Umbilical cord (tissue), 2 donors: Measurements from ENCODE around the gene KLK10. TPM values are rescaled to one million over a fixed set of nuclear protein-coding genes. Genes with fewer than 3 reads are reported as not detected.

ENCODE experiments used
- DNase-seq: peaks from one replicate; pipeline ENCODE4 v3.0.0-alpha.2; 2015; ENCODE audit warnings: low spot score
- total RNA-seq: library from RNA; depleted of rRNA; stranded (reverse); fragments of >200 nt; gene quantifications from one replicate; pipeline ENCODE4 v1.2.3, GENCODE V29; 2014; ENCODE audit warnings: low replicate concordance; ENCODE audit not compliant: insufficient read depth

Gene KLK10
- total RNA-seq, 1 donor from 2014 or later = 0.24 TPM

GRCh38 chr19:51025809-51026553 lies 6.5 kb upstream of the KLK10 start:
- no peak for DNase-seq

DNA sequence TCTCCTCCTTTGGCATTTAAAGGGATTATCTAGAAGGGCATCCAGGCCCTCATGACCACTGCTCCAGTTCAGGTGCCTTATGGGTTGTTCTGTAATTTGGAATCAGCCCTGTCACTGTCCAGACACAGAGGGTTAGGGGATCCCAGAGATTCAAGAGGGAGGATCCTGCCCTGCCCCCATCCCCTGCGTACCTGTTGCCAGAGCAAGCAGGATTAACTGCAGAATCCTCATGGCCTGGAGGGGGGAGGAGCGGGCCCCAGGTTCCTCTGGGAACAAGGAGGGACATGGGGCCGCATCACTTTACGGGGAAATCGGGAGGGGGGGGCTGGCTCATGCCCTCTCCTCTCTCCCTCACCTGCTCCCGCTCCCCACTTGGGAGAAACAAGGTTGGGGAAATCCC lies 5.9 kb upstream of the KLK10 start:
- no peak for DNase-seq

GRCh38 chr19:51024924-51025323 lies 5.4 kb upstream of the KLK10 start:
- no peak for DNase-seq

GRCh38 chr19:51023946-51024345 lies 4.4 kb upstream of the KLK10 start:
- DNase-seq = no peak

- no peak for DNase-seq
Measured at GRCh38 chr19:51022526-51022925, 3.0 kb upstream of the KLK10 start.

DNA sequence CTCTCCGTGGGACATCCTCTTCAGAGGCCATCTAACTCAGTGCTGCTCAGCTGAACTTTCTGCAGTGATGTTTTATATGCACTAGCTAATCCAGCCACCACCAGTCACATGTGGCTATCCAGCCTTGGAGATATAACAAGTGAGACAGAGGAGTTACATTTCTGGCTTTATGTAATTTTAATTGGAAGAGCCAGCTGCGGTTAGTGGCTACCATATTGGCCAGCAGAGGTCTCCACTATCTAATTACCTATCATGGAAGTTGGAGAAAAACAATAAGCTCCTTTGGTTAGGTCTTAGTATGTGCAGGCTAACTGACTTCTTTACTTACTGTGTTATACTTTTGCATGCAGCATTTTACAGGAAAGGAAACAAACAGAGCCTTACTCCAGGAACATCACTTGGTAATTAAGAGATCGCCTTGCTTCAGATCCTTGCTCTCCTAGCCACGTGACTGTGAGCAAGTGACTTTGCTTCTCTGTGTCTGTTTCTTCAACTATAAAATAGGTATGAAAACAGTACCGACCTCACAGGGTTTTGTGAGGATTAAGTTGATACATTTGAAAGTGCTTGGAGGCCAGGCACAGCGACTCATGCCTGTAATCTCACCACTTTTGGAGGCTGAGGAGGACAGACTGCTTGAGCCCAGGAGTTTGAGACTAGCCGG lies 1.6 kb upstream of the KLK10 start:
- peak; percentile 52 for DNase-seq

DNA sequence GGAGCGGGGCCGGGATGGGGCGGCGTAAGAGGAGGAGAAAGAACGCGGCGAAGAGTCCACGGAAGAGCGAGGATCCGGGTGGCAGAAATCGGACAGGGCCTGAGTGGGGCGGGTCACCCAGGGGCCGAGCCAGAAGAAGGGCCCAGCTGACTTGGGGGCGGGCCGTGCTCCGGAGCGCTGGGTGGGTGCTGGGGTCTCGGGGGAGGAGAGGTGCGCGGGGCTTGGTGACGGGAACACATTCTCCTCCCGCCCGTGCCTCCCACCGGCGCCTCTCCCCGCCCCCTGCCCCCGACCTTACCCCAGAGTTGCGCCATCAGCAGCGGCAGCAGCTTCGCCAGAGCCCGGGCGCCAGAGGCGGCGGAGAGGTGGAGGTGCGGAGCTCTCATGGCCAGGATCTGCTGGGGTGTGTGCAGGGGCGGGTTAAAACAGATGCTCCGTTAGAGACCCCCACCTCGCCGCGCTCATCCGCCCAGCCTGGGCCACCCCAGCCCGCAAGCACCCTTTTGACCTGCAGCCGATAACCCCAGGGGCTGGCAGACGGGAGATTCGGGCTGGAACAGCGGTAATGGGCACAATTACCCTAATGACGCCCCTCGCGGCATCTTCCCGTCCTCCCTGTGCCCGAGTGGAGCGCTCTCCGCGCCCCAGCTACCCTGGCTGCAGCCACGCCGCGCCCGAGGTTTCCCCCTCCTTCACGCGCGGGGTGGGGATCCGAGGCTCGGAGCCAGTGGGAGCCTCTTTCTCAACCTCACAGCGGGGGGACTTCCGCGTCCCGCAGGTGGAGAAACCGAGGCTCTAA lies 565 bp downstream of the KLK10 start:
- DNase-seq = no peak

- DNase-seq = peak; percentile 18
Measured at GRCh38 chr19:51016798-51017683, 2.5 kb downstream of the KLK10 start.

DNA sequence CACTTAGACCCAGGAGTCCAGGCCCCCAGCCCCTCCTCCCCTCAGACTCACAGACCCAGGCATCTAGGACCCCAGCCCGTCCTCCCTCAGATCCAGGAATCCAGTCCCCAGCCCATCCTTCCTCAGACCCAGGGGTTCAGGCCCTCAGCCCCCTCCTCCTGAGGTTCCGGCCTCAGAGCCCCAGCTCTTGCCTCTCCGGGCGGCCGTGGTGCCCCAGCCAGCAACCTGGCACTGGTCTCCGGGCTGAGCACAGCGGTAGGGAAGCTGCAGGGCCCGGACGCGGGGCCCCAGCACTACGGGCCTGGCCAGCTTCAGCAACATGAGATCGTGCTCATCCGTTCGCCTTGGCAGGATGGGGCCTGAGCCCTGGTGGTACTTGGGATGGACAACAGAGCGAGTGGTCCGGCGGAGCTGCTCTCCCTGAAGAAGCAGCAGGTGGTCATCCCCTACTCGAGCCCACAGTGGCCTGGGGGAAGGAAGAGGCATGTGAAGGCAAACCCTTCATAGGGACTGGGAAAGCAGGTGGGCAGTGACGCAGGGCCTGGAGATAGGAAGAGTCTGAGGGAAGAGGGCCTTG lies 3.7 kb downstream of the KLK10 start:
- DNase-seq = no peak

GRCh38 chr19:51014242-51014641 lies 5.3 kb downstream of the KLK10 start:
- no peak for DNase-seq

DNA sequence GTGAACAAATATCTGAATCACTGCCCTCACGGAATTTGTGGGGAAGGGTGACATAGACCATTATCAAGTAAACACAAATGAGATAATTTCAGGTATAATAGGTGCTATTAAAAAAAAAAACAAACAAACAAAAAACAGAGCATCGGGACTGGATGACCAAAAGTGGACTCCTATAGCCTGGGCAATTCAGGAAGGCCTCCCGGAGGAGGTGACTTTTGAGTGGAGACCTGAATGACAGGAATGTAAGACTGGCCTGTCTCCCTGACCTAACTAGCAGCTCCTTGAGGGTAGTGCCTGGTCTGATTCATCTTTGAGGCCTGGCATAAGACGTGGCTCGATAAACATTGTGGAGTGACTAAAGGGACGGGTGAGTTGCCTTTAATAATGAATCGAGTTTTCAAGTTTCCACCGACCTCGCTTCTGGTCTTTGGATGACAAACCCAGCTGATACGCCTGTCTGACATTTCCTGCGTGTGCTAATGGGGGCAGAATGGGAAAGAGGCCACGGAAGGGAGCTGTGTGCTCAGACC lies 6.8 kb downstream of the KLK10 start:
- DNase-seq = no peak

- DNase-seq = no peak
Measured at GRCh38 chr19:51010066-51010795, 9.3 kb downstream of the KLK10 start.

DNA sequence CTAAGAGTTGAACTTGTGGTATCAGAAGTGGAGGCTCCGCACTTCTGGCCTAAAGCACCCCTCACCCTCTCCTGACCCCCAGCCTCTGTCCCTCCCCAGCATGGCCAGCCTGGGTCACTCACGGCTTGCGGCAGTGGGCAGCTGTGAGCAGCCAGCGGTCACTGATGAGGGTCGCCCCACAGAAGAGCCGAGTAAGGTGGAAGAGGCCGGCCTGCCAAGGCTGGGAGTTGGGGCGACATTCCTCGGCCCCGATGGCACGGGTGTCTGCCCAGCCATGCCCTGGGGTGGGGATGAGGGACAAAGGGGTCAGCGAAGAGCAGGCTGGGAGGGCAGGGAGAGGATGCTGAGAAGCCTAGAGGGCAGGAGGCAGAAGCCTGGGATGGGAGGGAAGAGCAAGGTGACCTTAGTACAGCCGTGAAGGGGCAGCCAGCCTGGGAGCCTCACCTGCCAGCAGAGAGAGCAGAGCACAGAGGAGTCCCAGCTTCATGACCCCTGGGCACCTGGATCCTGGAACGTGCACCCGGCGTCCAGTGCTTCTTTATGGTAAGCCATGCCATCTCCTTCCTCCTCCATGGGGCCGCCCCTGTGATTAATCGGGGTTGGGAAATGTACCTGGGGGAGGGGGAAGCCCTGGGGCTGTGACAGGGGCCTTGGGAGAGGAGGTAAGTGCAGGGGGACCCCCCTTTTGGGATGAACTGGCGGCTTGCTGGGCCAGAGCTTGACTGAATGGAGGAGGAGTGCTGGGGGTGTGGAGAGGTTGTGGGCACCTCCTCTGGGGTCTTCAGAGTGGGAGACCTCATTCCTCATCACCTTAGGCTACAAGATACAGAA lies 10.2 kb downstream of the KLK10 start:
- no peak for DNase-seq

- DNase-seq = no peak
Measured at GRCh38 chr19:51007488-51007887, 12.0 kb downstream of the KLK10 start.

DNA sequence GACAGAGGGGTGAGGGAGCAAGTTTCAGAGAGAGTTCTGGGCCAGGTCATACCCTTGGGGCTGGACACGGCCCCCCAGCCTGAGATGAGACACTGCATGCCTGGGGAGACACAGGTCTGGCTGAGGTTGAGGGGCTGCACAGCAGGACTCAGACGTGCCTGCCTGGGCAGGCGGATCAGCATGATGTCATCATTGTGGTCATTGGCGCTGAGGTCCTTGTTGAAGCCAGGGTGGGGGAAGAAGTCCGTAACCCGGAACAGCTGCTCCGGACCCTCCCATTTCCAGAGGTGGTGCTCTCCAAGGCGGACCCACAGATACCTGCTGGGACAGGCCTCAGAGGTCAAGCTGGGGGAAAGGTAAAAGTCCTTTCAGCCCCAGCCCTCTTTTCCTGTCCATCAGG lies 13.1 kb downstream of the KLK10 start:
- no peak for DNase-seq

GRCh38 chr19:51005248-51005647 lies 14.3 kb downstream of the KLK10 start:
- DNase-seq = no peak

DNA sequence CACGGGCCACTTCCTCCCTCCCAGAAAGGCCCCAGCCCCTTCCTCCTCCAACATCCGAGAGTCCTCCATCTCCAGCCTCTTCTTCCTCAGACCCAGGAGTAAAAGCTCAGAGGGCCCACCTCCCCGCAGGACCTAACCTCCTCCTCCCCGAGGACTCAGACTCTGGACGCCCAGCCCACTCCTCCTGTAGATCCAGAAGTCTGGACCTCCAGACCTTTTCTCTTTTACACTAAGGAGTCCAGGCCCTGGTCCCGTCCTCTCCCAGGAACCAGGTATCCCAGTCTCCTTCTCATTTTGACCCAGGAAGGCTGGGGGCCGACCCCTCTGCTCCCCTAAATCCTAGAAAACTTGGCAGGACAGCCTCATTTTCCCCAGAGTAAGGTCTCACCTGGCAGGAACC lies 16.2 kb downstream of the KLK10 start:
- DNase-seq = no peak

GRCh38 chr19:51002542-51003311 lies 16.8 kb downstream of the KLK10 start:
- DNase-seq = no peak
